Activated CD8-positive, alpha-beta memory T cell treated with anti-CD3 and anti-CD28 coated beads, Interleukin-2, amount 10 ng/mL, durations not matched to agents 7 days and 5 days (primary cell): ENCODE results near the gene HGF. TPM values are rescaled to one million over a fixed set of nuclear protein-coding genes. Genes with fewer than 3 reads are reported as not detected.

ENCODE experiments used
- ATAC-seq: fragments of 150-1000 bp; cut with Tn5 transposase; one replicate; pipeline ENCODE4 v1.10.0; 2021; ENCODE audit warnings: moderate library complexity
- CTCF ChIA-PET: fragments of 350-600 bp; sonication (Branson Sonifier 250); formaldehyde crosslinking; loops from one replicate; lab custom pipeline; 2021; ENCODE audit warnings: antibody characterized with exemption; lab: Charles Lee
- DNase-seq: peaks from one replicate; pipeline ENCODE4 v3.0.0-alpha.2; 2020
- H3K27ac Mint-ChIP-seq: one replicate; pipeline ENCODE4 v1.8.0; 2021; ENCODE audit warnings: mild to moderate bottlenecking, mixed read lengths
- H3K27me3 Mint-ChIP-seq: one replicate; pipeline ENCODE4 v1.8.0; 2021; ENCODE audit warnings: mixed read lengths
- H3K36me3 Mint-ChIP-seq: one replicate; pipeline ENCODE4 v1.8.0; 2021; ENCODE audit warnings: mild to moderate bottlenecking, mixed read lengths
- H3K4me1 Mint-ChIP-seq: one replicate; pipeline ENCODE4 v1.8.0; 2021; ENCODE audit warnings: mixed read lengths
- H3K4me3 Mint-ChIP-seq: one replicate; pipeline ENCODE4 v1.8.0; 2021; ENCODE audit warnings: mild to moderate bottlenecking, moderate library complexity, mixed read lengths
- H3K9me3 Mint-ChIP-seq: one replicate; pipeline ENCODE4 v1.8.0; 2022; ENCODE audit warnings: low read depth, mixed read lengths
- total RNA-seq, 2 experiments: library from RNA; stranded (reverse); gene quantifications; one replicate each; pipeline ENCODE4 v1.2.3, GENCODE V29; 2021

The HGF gene
- total RNA-seq, 2 experiments from 2014 or later: not detected

GRCh38 chr7:81789406-81790119, 19.7 kb upstream of the HGF start:
- no peaks in the 10 kb centered on the region for H3K27me3 Mint-ChIP-seq
- no peaks in the 10 kb centered on the region for H3K4me1 Mint-ChIP-seq
- no peak overlapping the region for H3K27ac Mint-ChIP-seq
- peaks cover 3% of the 10 kb centered on the region for H3K9me3 Mint-ChIP-seq
- CTCF ChIA-PET: no interaction called here
- H3K36me3 Mint-ChIP-seq: no peaks in the 10 kb centered on the region
- no peak for ATAC-seq
- no peak for DNase-seq
- no peak overlapping the region for H3K4me3 Mint-ChIP-seq

- CTCF ChIA-PET: no interaction called here
- Mint-ChIP-seq H3K36me3 (no peaks in the 10 kb centered on the region), H3K4me3 (no peak overlapping the region), H3K9me3 (peaks cover 3% of the 10 kb centered on the region), H3K27me3 (no peaks in the 10 kb centered on the region), H3K4me1 (no peaks in the 10 kb centered on the region), H3K27ac (no peak overlapping the region)
- ATAC-seq (no peak), DNase-seq (no peak)
These were observed 18.4 kb upstream of the HGF start for GRCh38 chr7:81788246-81788645.

DNA sequence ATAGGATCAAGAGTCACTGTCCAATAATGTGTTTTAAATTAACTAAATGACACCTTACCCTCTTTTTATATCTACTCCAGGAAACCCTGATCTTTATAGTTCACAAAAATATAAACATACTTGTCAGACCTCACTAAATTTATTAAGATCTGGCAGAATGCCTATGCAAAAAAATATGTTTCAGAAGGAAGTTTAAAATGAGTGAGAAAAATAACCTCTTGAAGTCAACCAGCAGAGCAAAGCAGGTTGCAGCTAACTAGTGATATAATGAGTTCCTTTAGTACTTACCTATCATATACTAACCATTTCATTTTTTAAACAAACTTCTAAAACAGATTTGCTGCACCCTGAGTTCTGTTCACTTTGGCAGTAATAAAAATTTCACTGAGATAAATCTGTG, 14.0 kb upstream of the HGF start:
- Mint-ChIP-seq H3K9me3 (no peaks in the 10 kb centered on the region), H3K27ac (no peak overlapping the region), H3K36me3 (no peaks in the 10 kb centered on the region), H3K4me1 (no peaks in the 10 kb centered on the region), H3K4me3 (no peak overlapping the region), H3K27me3 (no peaks in the 10 kb centered on the region)
- ATAC-seq (no peak), DNase-seq (no peak)
- CTCF ChIA-PET: no interaction called here

- Mint-ChIP-seq H3K36me3 (no peaks in the 10 kb centered on the region), H3K27ac (no peak overlapping the region), H3K27me3 (no peaks in the 10 kb centered on the region), H3K9me3 (no peaks in the 10 kb centered on the region), H3K4me1 (no peaks in the 10 kb centered on the region), H3K4me3 (no peak overlapping the region)
- DNase-seq (no peak), ATAC-seq (no peak)
- CTCF ChIA-PET: no interaction called here
These were observed 11.3 kb upstream of the HGF start for GRCh38 chr7:81780914-81781693.

- CTCF ChIA-PET: no interaction called here
- DNase-seq: no peak
- no peaks in the 10 kb centered on the region for H3K27me3 Mint-ChIP-seq
- no peaks in the 10 kb centered on the region for H3K36me3 Mint-ChIP-seq
- no peak for ATAC-seq
- H3K4me3 Mint-ChIP-seq: no peak overlapping the region
- H3K9me3 Mint-ChIP-seq: no peaks in the 10 kb centered on the region
- no peaks in the 10 kb centered on the region for H3K4me1 Mint-ChIP-seq
- no peak overlapping the region for H3K27ac Mint-ChIP-seq
These were observed 9.9 kb upstream of the HGF start for GRCh38 chr7:81779706-81780105.

DNA sequence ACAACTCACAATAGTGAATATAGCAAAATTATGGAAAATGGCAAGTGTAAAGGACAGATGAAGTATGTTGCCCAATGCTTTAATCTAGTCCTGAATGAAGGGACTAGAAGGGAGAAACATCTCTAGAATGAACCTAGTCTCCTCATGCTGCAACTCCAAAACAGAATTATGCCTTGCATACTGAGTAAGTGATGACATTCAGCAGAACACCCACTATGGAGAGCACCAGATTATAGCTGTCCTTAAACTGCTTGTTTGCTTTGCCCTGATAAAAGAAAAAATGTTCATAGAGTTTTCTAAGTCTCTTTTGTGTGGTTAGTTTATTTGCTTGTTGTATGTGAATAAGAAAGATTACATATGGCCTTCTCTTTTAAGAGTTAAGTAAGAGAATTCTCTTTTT, 7.8 kb upstream of the HGF start:
- Mint-ChIP-seq H3K27me3 (no peaks in the 10 kb centered on the region), H3K36me3 (no peaks in the 10 kb centered on the region), H3K4me3 (no peak overlapping the region)

GRCh38 chr7:81776948-81777630, 7.2 kb upstream of the HGF start:
- no peak for DNase-seq
- no peak for ATAC-seq

More for the DNA sequence above, 7.8 kb upstream of the HGF start:
- Mint-ChIP-seq H3K4me1 (no peaks in the 10 kb centered on the region), H3K27ac (no peak overlapping the region), H3K9me3 (no peaks in the 10 kb centered on the region)
- no peak for ATAC-seq
- CTCF ChIA-PET: no interaction called here
- DNase-seq: no peak

GRCh38 chr7:81776161-81776560, 6.3 kb upstream of the HGF start:
- no peaks in the 10 kb centered on the region for H3K27me3 Mint-ChIP-seq

More at GRCh38 chr7:81776948-81777630, 7.2 kb upstream of the HGF start:
- Mint-ChIP-seq H3K4me1 (no peaks in the 10 kb centered on the region), H3K36me3 (no peaks in the 10 kb centered on the region), H3K27me3 (no peaks in the 10 kb centered on the region), H3K27ac (no peak overlapping the region), H3K9me3 (no peaks in the 10 kb centered on the region), H3K4me3 (no peak overlapping the region)
- CTCF ChIA-PET: no interaction called here

DNA sequence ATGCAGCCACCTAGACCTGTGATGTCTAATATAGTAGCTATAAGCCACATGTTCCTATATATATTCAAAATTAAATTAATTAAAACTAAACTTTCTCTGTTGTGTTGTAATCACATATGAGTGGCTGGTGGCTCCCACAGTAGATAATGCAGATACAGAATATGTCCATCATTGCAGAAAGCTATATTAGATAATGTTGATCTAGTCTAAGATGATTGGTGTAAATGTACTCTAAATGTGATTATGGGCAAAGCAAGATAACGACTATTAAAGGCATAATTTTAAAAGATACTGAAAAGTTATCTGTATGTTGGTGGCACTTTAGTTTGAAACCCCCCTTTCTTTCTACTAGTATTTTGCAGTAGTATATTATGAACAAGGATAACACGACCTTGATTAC, 5.7 kb upstream of the HGF start:
- H3K27me3 Mint-ChIP-seq: no peaks in the 10 kb centered on the region
- H3K27ac Mint-ChIP-seq: no peak overlapping the region
- CTCF ChIA-PET: no interaction called here
- H3K4me3 Mint-ChIP-seq: no peak overlapping the region
- ATAC-seq (no peak), DNase-seq (no peak)
- no peaks in the 10 kb centered on the region for H3K4me1 Mint-ChIP-seq
- no peaks in the 10 kb centered on the region for H3K9me3 Mint-ChIP-seq
- no peaks in the 10 kb centered on the region for H3K36me3 Mint-ChIP-seq

More at GRCh38 chr7:81776161-81776560, 6.3 kb upstream of the HGF start:
- DNase-seq (no peak), ATAC-seq (no peak)
- Mint-ChIP-seq H3K4me1 (no peaks in the 10 kb centered on the region), H3K4me3 (no peak overlapping the region), H3K9me3 (no peaks in the 10 kb centered on the region), H3K36me3 (no peaks in the 10 kb centered on the region), H3K27ac (no peak overlapping the region)
- CTCF ChIA-PET: interaction anchor here (0.5 kb wide), 1 partner anchor 34 kb away, joined by 3 read pairs; no protein-coding TSS in a partner anchor

GRCh38 chr7:81774551-81774950, 4.7 kb upstream of the HGF start:
- Mint-ChIP-seq H3K27ac (no peak overlapping the region), H3K4me3 (no peak overlapping the region)

GRCh38 chr7:81770728-81771223, 929 bp upstream of the HGF start:
- no peak overlapping the region for H3K4me3 Mint-ChIP-seq
- DNase-seq (no peak), ATAC-seq (no peak)
- no peaks in the 10 kb centered on the region for H3K4me1 Mint-ChIP-seq
- H3K36me3 Mint-ChIP-seq: no peaks in the 10 kb centered on the region
- peaks cover 2% of the 10 kb centered on the region for H3K9me3 Mint-ChIP-seq
- CTCF ChIA-PET: no interaction called here
- H3K27ac Mint-ChIP-seq: no peak overlapping the region
- no peaks in the 10 kb centered on the region for H3K27me3 Mint-ChIP-seq

More at GRCh38 chr7:81774551-81774950, 4.7 kb upstream of the HGF start:
- DNase-seq: no peak
- ATAC-seq: no peak
- Mint-ChIP-seq H3K4me1 (no peaks in the 10 kb centered on the region), H3K27me3 (no peaks in the 10 kb centered on the region), H3K36me3 (no peaks in the 10 kb centered on the region), H3K9me3 (no peaks in the 10 kb centered on the region)
- CTCF ChIA-PET: no interaction called here

GRCh38 chr7:81768951-81769778, 682 bp downstream of the HGF start:
- no peaks in the 10 kb centered on the region for H3K27me3 Mint-ChIP-seq
- no peaks in the 10 kb centered on the region for H3K4me1 Mint-ChIP-seq
- ATAC-seq (no peak), DNase-seq (no peak)
- CTCF ChIA-PET: no interaction called here
- no peak overlapping the region for H3K27ac Mint-ChIP-seq
- no peak overlapping the region for H3K4me3 Mint-ChIP-seq
- H3K9me3 Mint-ChIP-seq: peaks cover 2% of the 10 kb centered on the region
- no peaks in the 10 kb centered on the region for H3K36me3 Mint-ChIP-seq

DNA sequence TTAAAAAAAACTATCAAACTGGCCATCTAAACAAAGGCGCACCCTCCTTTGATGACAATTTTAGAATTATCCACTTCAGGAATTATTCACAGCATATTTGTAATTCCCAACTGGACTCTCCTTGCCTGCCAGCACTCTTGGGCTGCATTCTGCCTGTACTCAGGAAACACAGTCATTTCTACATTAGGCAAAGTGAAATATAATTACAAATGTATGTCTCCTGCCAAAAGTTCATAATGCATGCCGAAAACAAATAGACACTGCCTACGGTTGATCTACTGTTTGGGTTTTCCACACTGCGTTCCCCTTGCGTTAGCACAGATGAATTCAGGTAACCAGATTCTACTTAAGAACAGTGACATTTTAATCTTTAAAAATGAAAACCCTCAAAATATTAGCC, 1.9 kb downstream of the HGF start:
- Mint-ChIP-seq H3K4me3 (no peak overlapping the region), H3K27me3 (no peaks in the 10 kb centered on the region), H3K27ac (no peak overlapping the region), H3K9me3 (peaks cover 6% of the 10 kb centered on the region), H3K4me1 (no peaks in the 10 kb centered on the region), H3K36me3 (no peaks in the 10 kb centered on the region)
- CTCF ChIA-PET: no interaction called here
- DNase-seq (no peak), ATAC-seq (no peak)
